ENCODE data around the gene GDF2. TPM values are rescaled to one million over a fixed set of nuclear protein-coding genes. Genes with fewer than 3 reads are reported as not detected.

Gene GDF2
- total RNA-seq: not detected
- long read RNA-seq, partial matches to known transcripts: 0 of 3 reads
- long read RNA-seq, other reads (novel, unspliced or antisense): 0 of 3 reads

- DNase-seq (no peak), ATAC-seq (peak in 1 of 2 donors; percentile 38)
- intact Hi-C loops (cut with DNase I): no loop called here
Observed at GRCh38 chr10:47322300-47323061, at the start of gene GDF2. GDF2 (plus strand) TSS chr10:47322454; CDS start chr10:47322669, 215 bp downstream.

GRCh38 chr10:47276071-47276470 lies 46.2 kb upstream of the GDF2 start:
- DNase-seq: no peak
- intact Hi-C loops (cut with DNase I): no loop called here
- ATAC-seq: no peak

- no peak for DNase-seq
- peak; percentile 38 to 44 for ATAC-seq
- intact Hi-C loops (cut with DNase I): no loop called here
Observed at GRCh38 chr10:47276576-47277351, 45.5 kb upstream of the GDF2 start.

GRCh38 chr10:47277352-47278151 lies 44.7 kb upstream of the GDF2 start:
- ATAC-seq (no peak), DNase-seq (no peak)
- intact Hi-C loops (cut with DNase I): no loop called here

GRCh38 chr10:47278152-47278473 lies 44.1 kb upstream of the GDF2 start:
- DNase-seq (no peak), ATAC-seq (no peak)
- intact Hi-C loops (cut with DNase I): no loop called here

GRCh38 chr10:47278720-47279119 lies 43.5 kb upstream of the GDF2 start:
- DNase-seq: no peak
- no peak for ATAC-seq
- intact Hi-C loops (cut with DNase I): no loop called here

- DNase-seq (no peak), ATAC-seq (no peak)
- intact Hi-C loops (cut with DNase I): no loop called here
Observed at GRCh38 chr10:47279276-47279675, 43.0 kb upstream of the GDF2 start.

- no peak for DNase-seq
- intact Hi-C loops (cut with DNase I): no loop called here
- no peak for ATAC-seq
Observed at GRCh38 chr10:47282005-47282656, 40.1 kb upstream of the GDF2 start.

GRCh38 chr10:47282657-47283018 lies 39.6 kb upstream of the GDF2 start:
- no peak for ATAC-seq
- intact Hi-C loops (cut with DNase I): no loop called here
- DNase-seq: no peak

- ATAC-seq: no peak
- intact Hi-C loops (cut with DNase I): no loop called here
- no peak for DNase-seq
Observed at GRCh38 chr10:47283101-47283630, 39.1 kb upstream of the GDF2 start.

- intact Hi-C loops (cut with DNase I): no loop called here
- DNase-seq: no peak
Observed at GRCh38 chr10:47283848-47284247, 38.4 kb upstream of the GDF2 start.

GRCh38 chr10:47285381-47286115 lies 36.7 kb upstream of the GDF2 start:
- intact Hi-C loops (cut with DNase I): no loop called here
- DNase-seq: no peak
- no peak for ATAC-seq

More at GRCh38 chr10:47283848-47284247, 38.4 kb upstream of the GDF2 start:
- ATAC-seq: no peak

GRCh38 chr10:47286116-47286505 lies 36.1 kb upstream of the GDF2 start:
- ATAC-seq (no peak), DNase-seq (no peak)
- intact Hi-C loops (cut with DNase I): no loop called here

- no peak for DNase-seq
- peak; percentile 29 to 58 for ATAC-seq
- intact Hi-C loops (cut with DNase I): no loop called here
Observed at GRCh38 chr10:47286591-47287315, 35.5 kb upstream of the GDF2 start.

- intact Hi-C loops (cut with DNase I): no loop called here
- ATAC-seq: peak; percentile 69 to 86
- DNase-seq: peak; percentile 55
Observed at GRCh38 chr10:47287365-47287802, 34.9 kb upstream of the GDF2 start.

- intact Hi-C loops (cut with DNase I): no loop called here
- DNase-seq (no peak), ATAC-seq (no peak)
Observed at GRCh38 chr10:47287805-47288204, 34.4 kb upstream of the GDF2 start.

- ATAC-seq: no peak
- no peak for DNase-seq
- intact Hi-C loops (cut with DNase I): no loop called here
Observed at GRCh38 chr10:47288236-47288635, 34.0 kb upstream of the GDF2 start.
